Measurements from ENCODE around the gene CMC2. TPM values are rescaled to one million over a fixed set of nuclear protein-coding genes. Genes with fewer than 3 reads are reported as not detected.

The CMC2 gene
- total and polyA plus RNA-seq, 10 of the 15 experiments (the other 5 are each of a cell fraction or from before 2014, with no cell fraction given), result 62.8 to 251 (median 157) TPM

GRCh38 chr16:81053761-81054160, 47.1 kb upstream of the CMC2 start (continued):
- no peak for TF ChIP-seq PRDM15 (CRISPR knock-in tag; IDR thresholded peaks at IDR 0.05)
- no peak for TF ChIP-seq RUNX3 (IDR thresholded peaks at IDR 0.05; ENCODE audit: low read length)
- TF ChIP-seq ESRRA (IDR thresholded peaks at IDR 0.05; ENCODE audit: low read length), result no peak
- no peak for TF ChIP-seq ZBED1 (IDR thresholded peaks at IDR 0.05; ENCODE audit: borderline replicate concordance)
- no peak for TF ChIP-seq USF2 (IDR thresholded peaks at IDR 0.05; ENCODE audit: borderline replicate concordance, low read depth, low read length)
- TF ChIP-seq PAX5 (IDR thresholded peaks at IDR 0.05; ENCODE audit: borderline replicate concordance, low read depth, low read length), result no peak

GRCh38 chr16:81042821-81043220, 36.1 kb upstream of the CMC2 start:
- no peaks in the 10 kb centered on the region for H4K20me1 ChIP-seq (ENCODE audit: control insufficient read depth, insufficient read depth)
- no peak overlapping the region for H3K9ac ChIP-seq (ENCODE audit: control insufficient read depth, insufficient read depth, low read length)
- H3K27me3 ChIP-seq (replicated peaks in 1 of 2; ENCODE audit: control insufficient read depth in 2 of 2, insufficient read depth in 2 of 2, low read length in 1 of 2), result no peaks in the 10 kb centered on the region
- POLR2A ChIA-PET, result no interaction called here
- no peak overlapping the region for H3K4me3 ChIP-seq
- intact Hi-C loops (cut with micrococcal nuclease; ENCODE audit: unreplicated experiment), result no loop called here
- 76% methylated on average over 2 of the region's 2 CpGs for WGBS (ENCODE audit: insufficient coverage, insufficient replicate concordance, low lambda C conversion rate, missing lambda C conversion rate)
- no peak overlapping the region for H2AFZ ChIP-seq (ENCODE audit: control insufficient read depth, low read depth, low read length)
- CTCF ChIA-PET, result interaction anchor here (0.6 to 1.0 kb wide), 3 partner anchors 25 to 79 kb away, joined by 3 to 4 read pairs (median 3); no protein-coding TSS in a partner anchor
- no peak for ATAC-seq
- RAD21 ChIA-PET (ENCODE audit: unreplicated experiment), result no interaction called here
- peaks cover 0 to 18% of the 10 kb centered on the region in 2 experiments; a peak in 1 of 4 replicates for H3K36me3 ChIP-seq (ENCODE audit: control insufficient read depth in 2 of 2, insufficient read depth in 2 of 2, low read length in 1 of 2)
- H3K4me1 ChIP-seq (ENCODE audit: control insufficient read depth, insufficient read depth, low read length), result no peaks in the 10 kb centered on the region
- no peak for FAIRE-seq
- no peak overlapping the region for H3K27ac ChIP-seq (ENCODE audit: control insufficient read depth, insufficient read depth)
- no TSS peak for BruUV-seq (replicated peaks)
- no peaks in the 10 kb centered on the region; the same call in 2 of the 3 replicates for H3K9me3 ChIP-seq (replicated peaks; ENCODE audit: control insufficient read depth, insufficient read depth, low read length)
- no peak for DNase-seq (ENCODE audit: low read depth, low spot score)
- SMC1A ChIA-PET (ENCODE audit: uncharacterized antibody, unreplicated experiment), result no interaction called here
- in situ Hi-C loops (cut with MboI), result no loop called here
- peaks cover 2% of the 10 kb centered on the region; the same call in 1 of the 2 replicates for H3K79me2 ChIP-seq (ENCODE audit: control insufficient read depth, insufficient read depth, low read length)
- H3K4me2 ChIP-seq (ENCODE audit: control insufficient read depth, insufficient read depth), result no peak overlapping the region
- TF ChIP-seq TARDBP (IDR thresholded peaks at IDR 0.05; ENCODE audit: borderline replicate concordance) (no peak), ZBED1 (IDR thresholded peaks at IDR 0.05; ENCODE audit: borderline replicate concordance) (no peak), KDM1A (IDR thresholded peaks at IDR 0.05; ENCODE audit: borderline replicate concordance) (no peak), ELK1 (IDR thresholded peaks at IDR 0.05; ENCODE audit: low read depth, low read length) (no peak), USF2 (IDR thresholded peaks at IDR 0.05; ENCODE audit: borderline replicate concordance, low read depth, low read length) (no peak), RELA (IDR thresholded peaks at IDR 0.05; ENCODE audit: borderline replicate concordance, partially characterized antibody) (no peak), NFXL1 (IDR thresholded peaks at IDR 0.05; ENCODE audit: borderline replicate concordance) (no peak), NR2C1 (IDR thresholded peaks at IDR 0.05) (no peak), RAD21 (IDR thresholded peaks at IDR 0.05; ENCODE audit: insufficient read depth, low read depth, low read length) (no peak), ZNF24 (IDR thresholded peaks at IDR 0.05) (no peak), ASH2L (IDR thresholded peaks at IDR 0.05; ENCODE audit: borderline replicate concordance, low read depth) (no peak), CREM (IDR thresholded peaks at IDR 0.05; ENCODE audit: low read depth) (no peak), ZNF217 (IDR thresholded peaks at IDR 0.05) (no peak)

All from GM12878 (cell line).